ENCODE results near the gene NOA1.
A peak's percentile ranks its signal among the peaks of the same experiment; 100 is the strongest.

Gene NOA1

GRCh38 chr4:56977321-56978012 is at the start of gene NOA1:
NOA1 (minus strand) TSS chr4:56977606; CDS start chr4:56977585, 21 bp downstream.
- peak; percentile 98 for DNase-seq (ENCODE audit: low read depth, low spot score)

GRCh38 chr4:57023104-57023503 is 45.7 kb upstream of the NOA1 start:
- DNase-seq (ENCODE audit: low read depth, low spot score) = no peak

GRCh38 chr4:57020467-57021101 is 43.2 kb upstream of the NOA1 start:
- no peak for DNase-seq (ENCODE audit: low read depth, low spot score)

- DNase-seq (ENCODE audit: low read depth, low spot score) = no peak
Measured at GRCh38 chr4:57018980-57019379, 41.6 kb upstream of the NOA1 start.

GRCh38 chr4:57013543-57014120 is 36.2 kb upstream of the NOA1 start:
- no peak for DNase-seq (ENCODE audit: low read depth, low spot score)

GRCh38 chr4:56999751-57000150 is 22.3 kb upstream of the NOA1 start:
- DNase-seq (ENCODE audit: low read depth, low spot score) = no peak

- no peak for DNase-seq (ENCODE audit: low read depth, low spot score)
Measured at GRCh38 chr4:56995525-56995924, 18.1 kb upstream of the NOA1 start.

- no peak for DNase-seq (ENCODE audit: low read depth, low spot score)
Measured at GRCh38 chr4:56990109-56990905, 12.9 kb upstream of the NOA1 start.

- DNase-seq (ENCODE audit: low read depth, low spot score) = no peak
Measured at GRCh38 chr4:56986952-56987351, 9.5 kb upstream of the NOA1 start.

- DNase-seq (ENCODE audit: low read depth, low spot score) = no peak
Measured at GRCh38 chr4:56986192-56986591, 8.8 kb upstream of the NOA1 start.

GRCh38 chr4:56981795-56982201 is 4.4 kb upstream of the NOA1 start:
- no peak for DNase-seq (ENCODE audit: low read depth, low spot score)

GRCh38 chr4:56979421-56980072 is 2.1 kb upstream of the NOA1 start:
- no peak for DNase-seq (ENCODE audit: low read depth, low spot score)

- DNase-seq (ENCODE audit: low read depth, low spot score) = peak; percentile 79
Measured at GRCh38 chr4:56978750-56979303, 1.4 kb upstream of the NOA1 start, which contains the start of gene POLR2B. POLR2B (plus strand) TSS chr4:56978896; CDS start chr4:56978986, 90 bp downstream.

GRCh38 chr4:56976837-56977320 is 527 bp downstream of the NOA1 start:
- DNase-seq (ENCODE audit: low read depth, low spot score) = peak; percentile 15

GRCh38 chr4:56976283-56976836 is 1.0 kb downstream of the NOA1 start:
- DNase-seq (ENCODE audit: low read depth, low spot score) = no peak

- no peak for DNase-seq (ENCODE audit: low read depth, low spot score)
Measured at GRCh38 chr4:56973336-56973735, 4.1 kb downstream of the NOA1 start.

- DNase-seq (ENCODE audit: low read depth, low spot score) = no peak
Measured at GRCh38 chr4:56972809-56973208, 4.6 kb downstream of the NOA1 start.

- DNase-seq (ENCODE audit: low read depth, low spot score) = no peak
Measured at GRCh38 chr4:56972389-56972788, 5.0 kb downstream of the NOA1 start.

- DNase-seq (ENCODE audit: low read depth, low spot score) = no peak
Measured at GRCh38 chr4:56971383-56971782, 6.0 kb downstream of the NOA1 start.

GRCh38 chr4:56961107-56961500 is 16.3 kb downstream of the NOA1 start:
- no peak for DNase-seq (ENCODE audit: low read depth, low spot score)

GRCh38 chr4:56959100-56959499 is 18.3 kb downstream of the NOA1 start:
- no peak for DNase-seq (ENCODE audit: low read depth, low spot score)

All from activated CD4-positive, CD25-positive, alpha-beta regulatory T cell treated with anti-CD3 and anti-CD28 coated beads, Interleukin-2, amount 50 U/mL, for 16 hours (primary cell).